Left renal pelvis (tissue), 4 donors: Measurements from ENCODE around the gene NTM. TPM values are rescaled to one million over a fixed set of nuclear protein-coding genes. Genes with fewer than 3 reads are reported as not detected.
"Not testable (repeated sequence)": the region's sequence is repeated elsewhere in the genome, so short reads cannot be mapped to it uniquely, and the experiment has no call there.

Experiments
- DNase-seq, 4 donors: peaks; one replicate each; pipeline ENCODE4 v3.0.0-alpha.2; 2013; ENCODE audit warnings: low read depth in 4 of 4, low spot score in 3 of 4
- polyA plus RNA-seq, 4 donors: library from polyadenylated mRNA; unstranded; fragments of 120-200 nt; gene quantifications; one replicate each; pipeline ENCODE4 v1.2.1, GENCODE V29; 2013; ENCODE audit not compliant: insufficient read length in 4 of 4

NTM gene
- polyA plus RNA-seq, 4 donors: 41.2 to 80.3 (median 50.2) TPM

DNA sequence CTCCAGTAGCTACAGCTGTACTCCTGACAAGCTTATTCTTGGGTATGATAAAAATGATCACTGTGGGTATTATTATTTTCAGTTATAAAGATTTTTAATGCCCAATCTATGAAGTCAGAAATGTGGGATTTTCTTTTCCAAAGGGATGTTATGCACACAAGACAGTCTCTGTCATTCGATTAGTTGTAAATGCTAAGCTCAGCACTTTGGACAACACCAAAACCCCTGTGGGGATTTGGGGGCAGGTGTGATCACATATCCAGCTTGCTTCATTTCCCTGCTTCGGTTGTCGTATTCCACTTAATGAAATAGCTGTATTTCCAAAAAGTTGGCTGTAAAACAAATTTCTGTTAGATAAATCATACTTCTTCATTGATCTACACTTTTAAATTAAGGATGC, 931.5 kb downstream of the NTM start:
- no peak for DNase-seq

DNA sequence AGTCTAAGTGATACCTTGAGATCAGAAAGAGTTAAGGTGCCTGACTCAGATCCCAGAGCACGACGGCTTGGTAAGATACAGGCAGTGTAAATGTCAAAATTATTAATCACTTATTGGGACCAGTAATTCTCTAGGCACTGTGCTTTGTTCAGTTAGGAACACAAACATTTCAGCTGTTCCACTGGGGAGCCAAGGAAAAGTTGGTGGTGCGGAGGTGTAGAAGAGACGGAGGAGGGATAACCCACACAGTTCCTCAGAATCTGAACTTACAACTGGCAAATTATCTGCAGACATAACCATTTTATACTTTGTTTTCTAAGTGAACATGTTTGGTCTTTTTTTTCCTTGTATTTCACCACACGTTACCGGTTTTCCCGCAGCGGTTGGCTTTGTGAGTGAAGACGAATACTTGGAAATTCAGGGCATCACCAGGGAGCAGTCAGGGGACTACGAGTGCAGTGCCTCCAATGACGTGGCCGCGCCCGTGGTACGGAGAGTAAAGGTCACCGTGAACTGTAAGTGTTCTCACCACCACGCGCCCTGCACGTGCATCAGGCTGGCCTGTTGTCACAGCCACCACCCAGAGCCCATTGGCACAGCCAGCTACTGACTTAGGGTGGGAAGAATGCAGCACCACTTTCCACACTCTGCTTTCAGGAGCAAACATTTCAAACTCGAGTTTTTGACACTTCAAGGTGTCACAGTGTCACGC, 937.0 kb downstream of the NTM start:
- DNase-seq: no peak

DNA sequence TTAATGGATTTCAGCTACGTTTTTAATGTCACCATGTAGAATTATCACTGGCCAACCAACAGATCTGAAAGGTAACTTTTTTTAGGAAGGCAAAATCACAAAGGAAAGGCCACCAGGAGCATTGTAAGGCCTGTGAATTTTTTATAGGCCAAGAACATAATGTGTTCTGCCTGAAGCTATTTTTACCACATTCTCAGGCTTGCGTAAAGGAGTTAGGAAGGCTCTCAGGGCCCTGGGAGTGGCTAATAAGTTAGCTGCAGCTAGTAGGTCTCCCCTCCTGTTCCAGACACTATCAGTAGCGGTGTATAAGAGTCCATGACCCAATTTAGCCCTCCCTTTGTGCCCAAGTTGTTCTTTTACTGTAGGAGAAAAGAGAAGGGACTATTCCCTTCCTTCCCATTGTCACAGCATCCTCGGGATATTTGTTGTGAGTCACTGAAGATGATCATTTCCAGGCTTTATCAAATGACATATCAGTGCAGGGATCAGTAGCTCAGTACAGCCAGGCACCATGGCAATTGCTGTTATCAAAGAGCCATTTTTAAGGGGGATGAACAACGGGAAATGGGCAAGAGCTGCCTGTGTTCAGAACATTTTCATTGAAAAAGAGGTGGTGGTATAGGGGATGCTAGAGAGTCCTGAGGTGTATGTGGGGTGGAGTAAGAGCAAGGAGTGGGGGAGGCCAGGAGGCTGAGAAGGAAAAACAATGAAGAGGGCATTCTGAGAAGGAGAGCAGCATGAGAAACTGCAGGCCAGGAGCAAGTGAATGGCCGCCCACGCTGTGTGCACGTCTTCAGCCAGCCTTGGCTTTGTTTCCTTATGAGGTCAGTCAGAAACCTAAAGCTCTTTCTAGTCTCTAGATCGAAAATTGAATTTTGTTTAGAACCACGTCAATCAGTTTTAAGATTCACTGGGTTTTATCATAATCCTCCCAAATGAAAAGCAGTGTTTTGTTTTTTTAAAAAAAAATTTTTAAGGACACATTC, 940.3 kb downstream of the NTM start:
- DNase-seq: no peak

- DNase-seq: no peak
Observed at GRCh38 chr11:132311703-132312102, 941.3 kb downstream of the NTM start.

DNA sequence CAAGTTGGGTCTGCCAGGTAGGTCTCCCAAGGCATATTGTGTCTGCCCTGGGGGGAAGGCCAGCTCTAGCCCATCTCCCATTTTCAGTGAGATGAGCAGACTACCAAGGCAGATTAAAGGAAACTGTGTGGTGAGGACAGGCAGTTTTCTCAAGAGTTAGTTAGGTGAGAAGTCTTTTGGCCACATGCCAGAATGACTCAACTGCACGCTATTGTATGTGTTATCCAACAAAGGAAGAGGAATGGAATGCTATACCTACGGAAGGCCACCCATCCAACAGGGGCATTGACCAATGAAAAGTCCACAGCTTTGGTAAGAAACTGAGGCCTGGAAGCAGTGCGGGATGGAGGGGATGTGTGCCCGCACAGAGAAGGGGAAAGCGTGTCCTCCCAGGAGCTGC, 941.7 kb downstream of the NTM start:
- DNase-seq: no peak

GRCh38 chr11:132312701-132313111, 942.3 kb downstream of the NTM start:
- DNase-seq: no peak

GRCh38 chr11:132314911-132315455, 944.6 kb downstream of the NTM start:
- no peak for DNase-seq

DNA sequence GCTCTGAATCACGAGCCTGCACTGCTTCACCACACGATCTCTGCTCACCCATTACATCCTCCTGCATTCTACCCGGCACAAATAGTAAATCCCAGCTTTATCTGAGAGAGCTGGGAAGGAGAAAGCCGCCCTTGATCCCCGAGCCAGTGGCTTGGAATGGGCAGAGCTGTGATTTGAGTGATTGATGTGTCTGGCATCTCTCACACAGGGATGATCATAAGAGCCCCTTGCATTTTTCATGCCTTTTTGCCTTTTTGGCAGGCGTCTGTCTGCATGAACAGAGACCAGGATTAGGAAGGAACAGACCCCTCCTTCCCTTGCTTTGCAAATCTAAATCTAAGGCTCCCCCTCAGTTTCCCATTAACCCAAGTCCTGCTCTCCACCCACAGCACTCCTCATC, 945.3 kb downstream of the NTM start:
- DNase-seq: no peak

GRCh38 chr11:132318421-132319157, 948.2 kb downstream of the NTM start:
- DNase-seq: no peak

DNA sequence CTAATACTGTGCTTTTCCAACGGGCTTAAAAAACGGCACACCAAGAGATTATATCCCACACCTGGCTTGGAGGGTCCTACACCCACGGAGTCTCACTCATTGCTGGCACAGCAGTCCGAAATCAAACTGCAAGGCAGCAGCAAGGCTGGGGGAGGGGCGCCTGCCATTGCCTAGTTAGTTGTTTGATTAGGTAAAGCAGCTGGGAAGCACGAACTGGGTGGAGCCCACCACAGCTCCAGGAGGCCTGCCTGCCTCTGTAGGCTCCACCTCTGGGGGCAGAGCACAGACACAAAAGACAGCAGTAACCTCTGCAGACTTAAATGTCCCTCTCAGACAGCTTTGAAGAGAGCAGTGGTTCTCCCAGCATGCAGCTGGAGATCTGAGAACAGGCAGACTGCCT, 949.0 kb downstream of the NTM start:
- not testable (repeated sequence) for DNase-seq

DNA sequence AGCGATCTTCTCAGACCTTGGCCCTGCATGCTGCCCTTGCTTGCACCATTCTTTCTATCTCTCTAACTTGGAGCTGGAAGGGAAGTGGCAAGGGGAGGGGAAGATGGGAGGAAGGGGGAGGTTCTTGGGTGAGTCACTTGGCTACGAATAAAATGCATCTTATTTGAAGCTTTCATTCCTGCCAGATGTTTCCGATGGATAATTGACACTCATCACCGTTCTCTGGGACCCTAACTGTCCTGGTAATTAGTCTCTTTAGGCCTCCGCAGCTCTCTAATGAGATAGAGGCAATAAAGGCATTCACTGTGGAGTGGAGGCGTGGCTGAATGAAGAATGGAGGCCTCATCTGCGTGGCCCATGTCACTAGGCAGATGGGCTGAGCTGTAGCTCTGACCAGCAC, 960.1 kb downstream of the NTM start:
- DNase-seq: no peak

GRCh38 chr11:132332521-132332920, 962.1 kb downstream of the NTM start:
- no peak for DNase-seq

DNA sequence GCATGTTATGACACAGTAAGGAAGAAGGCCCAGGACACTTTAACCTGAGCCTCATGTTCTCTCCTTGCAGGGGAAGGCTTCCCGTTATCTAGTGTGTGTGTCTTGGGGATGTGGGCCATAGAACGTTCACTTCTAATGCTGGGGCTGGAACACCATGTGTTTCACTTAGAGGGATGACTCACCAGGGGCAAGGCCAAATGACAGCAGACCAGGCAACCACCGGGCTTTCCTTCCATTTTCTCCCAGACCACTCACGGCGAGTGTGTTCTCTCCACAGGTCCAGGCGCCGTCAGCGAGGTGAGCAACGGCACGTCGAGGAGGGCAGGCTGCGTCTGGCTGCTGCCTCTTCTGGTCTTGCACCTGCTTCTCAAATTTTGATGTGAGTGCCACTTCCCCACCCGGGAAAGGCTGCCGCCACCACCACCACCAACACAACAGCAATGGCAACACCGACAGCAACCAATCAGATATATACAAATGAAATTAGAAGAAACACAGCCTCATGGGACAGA, 964.4 kb downstream of the NTM start:
- DNase-seq: no peak

- no peak for DNase-seq
Observed at GRCh38 chr11:132335311-132335710, 964.9 kb downstream of the NTM start.

DNA sequence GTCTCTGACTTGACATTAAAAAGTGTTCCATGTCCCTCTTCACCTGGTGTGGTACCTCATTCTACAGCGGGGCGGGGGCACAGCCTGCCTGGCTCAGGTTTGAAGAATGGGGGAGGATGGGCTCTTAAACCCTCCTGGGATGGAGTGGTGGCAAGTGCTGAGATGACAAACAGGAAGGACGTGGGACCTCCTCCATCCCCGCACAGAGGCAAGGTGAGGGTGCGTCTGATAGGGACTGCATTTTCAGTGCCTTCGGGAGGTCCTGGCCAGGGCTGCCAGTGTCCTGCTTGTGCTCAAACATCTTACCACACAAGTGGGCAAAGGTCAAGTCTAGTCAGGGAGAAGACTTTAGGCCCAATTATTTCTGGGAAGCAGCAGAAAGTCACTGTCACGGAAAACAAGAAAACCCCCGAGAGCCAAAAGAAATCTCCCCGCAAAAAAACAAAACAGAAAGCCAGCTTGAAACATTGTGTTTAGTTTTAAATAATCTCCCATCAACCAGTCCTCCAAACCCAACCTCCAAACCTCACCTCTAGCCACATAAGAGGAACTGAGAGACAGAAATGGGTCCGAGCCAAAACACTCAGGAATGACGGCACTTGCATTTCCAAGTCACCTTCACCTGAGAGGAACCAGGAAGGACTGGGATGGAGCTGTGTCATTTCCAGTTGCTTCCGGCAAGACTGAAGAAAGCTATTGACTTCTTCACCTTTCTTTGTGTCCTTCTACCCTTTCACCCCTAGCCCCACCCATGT, 966.5 kb downstream of the NTM start:
- DNase-seq: no peak

DNA sequence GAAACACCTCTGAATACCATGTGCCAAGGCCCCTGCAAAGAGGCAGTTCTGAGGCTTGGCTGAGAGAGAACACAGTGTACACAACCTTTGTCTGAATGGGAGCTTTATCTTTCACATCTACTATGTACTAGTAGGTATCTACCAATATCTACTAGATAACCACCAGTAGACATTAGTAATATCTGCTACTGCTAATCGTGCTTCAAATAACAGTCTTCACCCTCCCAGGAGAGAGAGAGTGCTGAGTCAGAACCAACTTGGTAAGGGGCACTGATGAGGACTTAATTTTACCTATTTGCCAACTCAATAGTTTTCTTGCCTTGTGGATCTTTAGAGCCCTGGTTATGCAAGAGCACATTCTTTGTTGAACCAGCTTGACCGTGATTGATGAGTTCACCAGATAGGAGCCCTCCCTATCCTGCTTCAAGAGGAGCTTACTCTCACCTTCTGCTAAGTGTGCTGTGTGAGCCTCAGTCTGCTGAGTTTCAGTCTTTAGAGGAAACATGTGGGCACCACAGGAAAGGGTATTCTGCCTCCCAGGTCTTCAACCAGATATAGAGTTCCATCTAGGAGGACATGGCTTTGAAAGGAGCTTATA, 967.5 kb downstream of the NTM start:
- no peak for DNase-seq

DNA sequence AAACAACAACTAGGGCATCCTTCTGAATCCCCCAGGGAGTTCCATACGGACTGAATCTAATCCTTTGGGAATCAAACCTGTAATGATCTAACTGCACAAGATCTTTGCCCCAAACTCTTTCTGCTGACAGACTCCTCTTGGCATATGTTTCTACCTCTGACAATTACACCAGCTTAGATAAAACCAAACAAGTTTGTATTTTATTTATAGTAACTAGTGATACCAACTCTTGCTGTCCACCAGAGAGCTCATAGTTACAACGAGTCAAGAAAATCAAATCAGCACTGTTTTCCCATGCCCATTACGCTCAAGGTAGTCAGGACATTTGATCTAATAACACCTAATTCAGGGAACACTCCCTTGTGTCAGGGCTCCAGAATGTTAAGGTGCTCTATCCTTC, 972.0 kb downstream of the NTM start:
- no peak for DNase-seq

- no peak for DNase-seq
Observed at GRCh38 chr11:132343445-132344175, 973.2 kb downstream of the NTM start.
